Immature natural killer cell (primary cell): Measurements from ENCODE around the gene MOSMO. TPM values are rescaled to one million over a fixed set of nuclear protein-coding genes. Genes with fewer than 3 reads are reported as not detected.
"Not testable (repeated sequence)": the region's sequence is repeated elsewhere in the genome, so short reads cannot be mapped to it uniquely, and the experiment has no call there.

ENCODE experiments used
- DNase-seq, 3 donors: peaks; one replicate each; pipeline ENCODE4 v3.0.0; 2022; ENCODE audit warnings: mixed read lengths in 1 of 3
- H3K27ac Mint-ChIP-seq, 6 donors: one replicate each; pipeline ENCODE4 v1.8.0; 2020; ENCODE audit warnings: mixed read lengths in 6 of 6, mild to moderate bottlenecking in 5 of 6, inconsistent platforms in 4 of 6, moderate library complexity in 3 of 6
- H3K27me3 Mint-ChIP-seq, 3 donors: one replicate each; pipeline ENCODE4 v1.8.0; 2020 to 2021; ENCODE audit warnings: low read depth in 3 of 3, mild to moderate bottlenecking in 3 of 3, mixed read lengths in 3 of 3, moderate library complexity in 3 of 3, inconsistent platforms in 1 of 3
- H3K36me3 Mint-ChIP-seq, 3 donors: one replicate each; pipeline ENCODE4 v1.8.0; 2020; ENCODE audit warnings: mixed read lengths in 3 of 3, inconsistent platforms in 2 of 3, mild to moderate bottlenecking in 2 of 3
- H3K4me1 Mint-ChIP-seq, 2 donors: one replicate each; pipeline ENCODE4 v1.8.0; 2020; ENCODE audit warnings: inconsistent platforms in 2 of 2, mild to moderate bottlenecking in 2 of 2, mixed read lengths in 2 of 2, moderate library complexity in 1 of 2
- H3K4me3 Mint-ChIP-seq, 5 donors: one replicate each; pipeline ENCODE4 v1.8.0; 2020; ENCODE audit warnings: mild to moderate bottlenecking in 5 of 5, mixed read lengths in 5 of 5, inconsistent platforms in 3 of 5, moderate library complexity in 3 of 5
- H3K9me3 Mint-ChIP-seq, 6 donors: one replicate each; pipeline ENCODE4 v1.8.0; 2020; ENCODE audit warnings: mild to moderate bottlenecking in 6 of 6, mixed read lengths in 6 of 6, inconsistent platforms in 4 of 6, moderate library complexity in 3 of 6
- polyA plus RNA-seq, 3 donors: library from polyadenylated mRNA; unstranded; fragments of 300-500 nt; fragmentation: Illumina TruSeq; gene quantifications; one replicate each; pipeline ENCODE4 v1.2.3, GENCODE V29; 2021

The MOSMO gene
- polyA plus RNA-seq, 3 donors from 2014 or later: 1.7 to 3.7 (median 3.2) TPM

DNA sequence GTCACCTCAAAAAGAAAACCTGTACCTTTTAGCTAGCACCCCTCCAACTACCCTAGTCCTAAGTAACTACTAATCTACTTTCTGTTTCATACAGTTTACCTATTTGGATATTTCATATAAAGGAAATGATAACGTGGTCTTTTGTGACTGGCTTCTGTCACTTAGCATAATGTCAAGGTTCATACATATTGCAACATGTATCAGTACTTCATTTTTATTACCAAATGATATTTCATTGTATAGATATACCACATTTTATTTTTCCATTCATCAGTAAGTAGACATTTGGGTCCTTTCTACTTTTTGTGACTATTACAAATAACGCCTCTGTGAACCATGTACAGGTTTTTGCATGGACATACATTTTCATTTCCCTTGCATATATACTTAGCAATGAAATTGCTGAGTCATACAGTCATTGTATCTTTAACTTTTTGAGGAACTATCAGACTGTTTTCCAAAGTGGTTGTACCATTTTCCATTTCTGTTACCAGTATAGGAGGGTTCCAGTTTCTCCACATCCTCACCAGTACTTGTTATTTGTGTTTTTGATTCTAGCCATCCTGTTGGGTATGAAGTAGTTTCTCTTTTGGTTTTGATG, 23.7 kb downstream of the MOSMO start:
- H3K36me3 Mint-ChIP-seq: peaks cover 0 to 13% (median 4%) of the 10 kb centered on the region in 3 donors
- H3K27ac Mint-ChIP-seq: peak overlapping the region in 1 of 6 donors; percentile 12
- no peak for DNase-seq
- no peaks in the 10 kb centered on the region for H3K27me3 Mint-ChIP-seq
- peaks cover 11 to 29% of the 10 kb centered on the region in 2 donors for H3K4me1 Mint-ChIP-seq
- no peaks in the 10 kb centered on the region for H3K9me3 Mint-ChIP-seq
- no peak overlapping the region for H3K4me3 Mint-ChIP-seq

DNA sequence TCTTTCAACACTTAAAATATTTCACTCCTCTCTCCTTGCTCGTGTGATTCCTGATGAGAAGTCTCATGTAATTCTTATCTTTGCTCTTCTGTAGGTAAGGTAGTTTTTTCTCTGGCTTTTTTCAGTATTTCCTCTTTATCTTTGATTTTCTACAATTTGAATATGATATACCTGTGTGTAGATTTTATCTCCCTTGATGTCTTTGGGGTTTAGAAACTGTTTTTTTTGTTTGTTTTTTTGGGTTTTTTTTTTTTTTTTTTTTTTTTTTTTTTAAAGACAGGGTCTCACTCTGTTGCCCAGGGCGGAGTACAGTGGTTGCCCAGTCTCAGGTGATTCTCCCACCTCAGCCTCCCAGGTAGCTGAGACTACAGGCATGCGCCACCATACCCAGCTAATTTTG, 26.6 kb downstream of the MOSMO start:
- Mint-ChIP-seq H3K36me3 (peaks cover 0 to 13% (median 4%) of the 10 kb centered on the region in 3 donors), H3K4me3 (no peak overlapping the region), H3K9me3 (no peaks in the 10 kb centered on the region), H3K27me3 (no peaks in the 10 kb centered on the region), H3K4me1 (peaks cover 10 to 29% of the 10 kb centered on the region in 2 donors), H3K27ac (peak overlapping the region in 2 of 6 donors; percentile 6 to 62)
- no peak for DNase-seq

- H3K27me3 Mint-ChIP-seq: no peaks in the 10 kb centered on the region
- peak overlapping the region in 1 of 6 donors; percentile 15 for H3K27ac Mint-ChIP-seq
- no peak for DNase-seq
- peaks cover 0 to 13% (median 4%) of the 10 kb centered on the region in 3 donors for H3K36me3 Mint-ChIP-seq
- H3K9me3 Mint-ChIP-seq: no peaks in the 10 kb centered on the region
- H3K4me3 Mint-ChIP-seq: no peak overlapping the region
- H3K4me1 Mint-ChIP-seq: peaks cover 5 to 29% of the 10 kb centered on the region in 2 donors
Measured at GRCh38 chr16:22035153-22035552, 27.2 kb downstream of the MOSMO start.

DNA sequence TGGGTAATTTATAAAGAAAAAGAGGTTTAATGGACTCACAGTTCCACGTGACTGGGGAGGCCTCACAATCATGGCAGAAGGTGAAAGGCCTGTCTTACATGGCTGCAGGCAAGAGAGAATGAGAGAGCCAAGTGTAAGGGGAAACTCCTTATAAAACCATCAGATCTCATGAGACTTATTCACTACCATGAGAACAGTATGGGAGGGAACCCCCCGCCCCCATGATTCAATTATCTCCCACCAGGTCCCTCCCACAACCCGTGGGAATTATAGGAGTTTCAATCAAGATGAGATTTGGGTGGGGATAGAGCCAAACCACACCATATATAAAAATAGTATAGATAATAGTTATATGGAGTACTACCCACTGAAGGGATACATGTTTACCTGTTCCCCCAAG, 36.0 kb downstream of the MOSMO start:
- not testable (repeated sequence) for H3K4me3 Mint-ChIP-seq, H3K4me1 Mint-ChIP-seq, DNase-seq, H3K27ac Mint-ChIP-seq, H3K36me3 Mint-ChIP-seq, H3K9me3 Mint-ChIP-seq, H3K27me3 Mint-ChIP-seq

DNA sequence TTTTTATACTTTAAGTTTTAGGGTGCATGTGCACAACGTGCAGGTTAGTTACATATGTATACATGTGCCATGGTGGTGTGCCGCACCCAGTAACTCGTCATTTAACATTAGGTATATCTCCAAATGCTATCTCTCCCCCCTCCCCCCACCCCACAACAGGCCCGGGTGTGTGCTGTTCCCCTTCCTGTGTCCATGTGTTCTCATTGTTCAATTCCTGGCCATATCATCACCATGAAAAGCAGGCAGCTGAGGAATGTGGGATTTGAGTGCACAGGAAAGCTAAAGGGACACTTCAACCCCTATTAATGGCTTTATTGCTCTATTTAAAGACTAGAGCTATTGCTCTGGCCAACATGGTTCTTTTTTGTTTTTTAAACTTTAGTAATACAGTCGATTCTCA, 38.0 kb downstream of the MOSMO start:
- H3K36me3 Mint-ChIP-seq, H3K4me1 Mint-ChIP-seq, H3K4me3 Mint-ChIP-seq, H3K27me3 Mint-ChIP-seq, H3K9me3 Mint-ChIP-seq, DNase-seq, H3K27ac Mint-ChIP-seq: not testable (repeated sequence)

DNA sequence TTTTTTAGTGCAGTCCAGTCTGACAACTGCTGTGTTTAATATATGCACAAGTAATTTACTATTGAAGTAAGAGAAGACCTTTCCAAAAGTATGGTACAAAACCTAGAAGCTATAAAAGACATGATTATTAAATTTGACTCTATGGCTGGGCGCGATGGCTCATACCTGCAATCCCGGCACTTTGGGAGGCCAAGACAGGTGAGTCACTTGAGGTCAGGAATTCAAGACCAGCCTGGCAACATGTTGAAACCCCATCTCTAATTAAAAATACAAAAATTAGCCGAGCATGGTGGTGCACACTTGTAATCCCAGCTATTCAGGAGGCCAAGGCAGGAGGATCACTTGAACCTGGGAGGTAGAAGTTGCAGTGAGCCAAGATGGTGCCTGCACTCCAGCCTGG, 43.1 kb downstream of the MOSMO start:
- DNase-seq: no peak
- Mint-ChIP-seq H3K27ac (no peak overlapping the region), H3K4me1 (peaks cover 16 to 29% of the 10 kb centered on the region in 2 donors), H3K9me3 (no peaks in the 10 kb centered on the region), H3K4me3 (no peak overlapping the region), H3K36me3 (no peaks in the 10 kb centered on the region), H3K27me3 (no peaks in the 10 kb centered on the region)

GRCh38 chr16:22052980-22053379, 45.1 kb downstream of the MOSMO start:
- Mint-ChIP-seq H3K4me1 (peaks cover 16 to 34% of the 10 kb centered on the region in 2 donors), H3K9me3 (no peaks in the 10 kb centered on the region), H3K36me3 (peaks cover 0 to 3% (median 0%) of the 10 kb centered on the region in 3 donors), H3K27ac (no peak overlapping the region), H3K4me3 (no peak overlapping the region), H3K27me3 (no peaks in the 10 kb centered on the region)
- no peak for DNase-seq

DNA sequence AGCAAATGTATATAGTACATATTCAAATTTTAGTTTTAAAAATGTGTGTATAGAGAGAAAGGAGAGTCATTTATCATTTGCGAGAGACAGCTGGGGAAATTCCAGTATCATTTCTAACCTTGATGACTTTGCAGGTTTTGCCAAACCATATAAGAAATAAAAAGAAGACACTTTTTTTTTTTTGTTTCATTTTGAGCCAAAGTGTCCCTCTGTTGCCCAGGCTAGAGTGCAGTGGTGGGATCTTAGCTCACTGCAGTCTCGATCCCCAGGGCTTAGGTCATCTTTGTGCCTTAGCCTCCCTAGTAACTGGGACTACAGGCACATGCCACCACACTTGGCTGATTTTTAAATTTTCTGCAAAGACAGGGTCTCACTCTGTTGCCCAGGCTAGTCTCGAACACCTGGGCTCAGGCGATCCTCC, 46.0 kb downstream of the MOSMO start:
- Mint-ChIP-seq H3K27me3 (no peaks in the 10 kb centered on the region), H3K4me3 (no peak overlapping the region), H3K9me3 (no peaks in the 10 kb centered on the region), H3K27ac (no peak overlapping the region), H3K36me3 (peaks cover 0 to 3% (median 0%) of the 10 kb centered on the region in 3 donors), H3K4me1 (peaks cover 16 to 34% of the 10 kb centered on the region in 2 donors)
- DNase-seq: no peak

GRCh38 chr16:22054847-22055590, 47.1 kb downstream of the MOSMO start:
- no peaks in the 10 kb centered on the region for H3K9me3 Mint-ChIP-seq
- peak overlapping the region in 5 of 6 donors; percentile 31 to 85 (median 55) for H3K27ac Mint-ChIP-seq
- no peak for DNase-seq
- H3K4me1 Mint-ChIP-seq: peaks cover 16 to 34% of the 10 kb centered on the region in 2 donors
- peak overlapping the region in 2 of 5 donors; percentile 23 to 47 for H3K4me3 Mint-ChIP-seq
- no peaks in the 10 kb centered on the region for H3K27me3 Mint-ChIP-seq
- H3K36me3 Mint-ChIP-seq: peaks cover 0 to 3% (median 0%) of the 10 kb centered on the region in 3 donors

- Mint-ChIP-seq H3K4me1 (peaks cover 16 to 34% of the 10 kb centered on the region in 2 donors), H3K27me3 (no peaks in the 10 kb centered on the region), H3K9me3 (no peaks in the 10 kb centered on the region), H3K36me3 (peaks cover 0 to 3% (median 0%) of the 10 kb centered on the region in 3 donors), H3K27ac (peak overlapping the region in 1 of 6 donors; percentile 31), H3K4me3 (no peak overlapping the region)
- DNase-seq: no peak
Measured at GRCh38 chr16:22055881-22056280, 48.0 kb downstream of the MOSMO start.

GRCh38 chr16:22063888-22064467, 56.1 kb downstream of the MOSMO start:
- Mint-ChIP-seq H3K27ac (no peak overlapping the region), H3K36me3 (peaks cover 6 to 11% (median 10%) of the 10 kb centered on the region in 3 donors), H3K4me3 (no peak overlapping the region), H3K27me3 (no peaks in the 10 kb centered on the region), H3K4me1 (no peaks in the 10 kb centered on the region), H3K9me3 (peaks cover 0 to 2% (median 0%) of the 10 kb centered on the region in 6 donors)
- DNase-seq: no peak

GRCh38 chr16:22065252-22065651, 57.3 kb downstream of the MOSMO start:
- no peak overlapping the region for H3K4me3 Mint-ChIP-seq
- no peak for DNase-seq
- H3K27me3 Mint-ChIP-seq: no peaks in the 10 kb centered on the region
- H3K9me3 Mint-ChIP-seq: peaks cover 0 to 2% (median 0%) of the 10 kb centered on the region in 6 donors
- no peaks in the 10 kb centered on the region for H3K4me1 Mint-ChIP-seq
- no peak overlapping the region for H3K27ac Mint-ChIP-seq
- peaks cover 6 to 11% (median 10%) of the 10 kb centered on the region in 3 donors for H3K36me3 Mint-ChIP-seq

DNA sequence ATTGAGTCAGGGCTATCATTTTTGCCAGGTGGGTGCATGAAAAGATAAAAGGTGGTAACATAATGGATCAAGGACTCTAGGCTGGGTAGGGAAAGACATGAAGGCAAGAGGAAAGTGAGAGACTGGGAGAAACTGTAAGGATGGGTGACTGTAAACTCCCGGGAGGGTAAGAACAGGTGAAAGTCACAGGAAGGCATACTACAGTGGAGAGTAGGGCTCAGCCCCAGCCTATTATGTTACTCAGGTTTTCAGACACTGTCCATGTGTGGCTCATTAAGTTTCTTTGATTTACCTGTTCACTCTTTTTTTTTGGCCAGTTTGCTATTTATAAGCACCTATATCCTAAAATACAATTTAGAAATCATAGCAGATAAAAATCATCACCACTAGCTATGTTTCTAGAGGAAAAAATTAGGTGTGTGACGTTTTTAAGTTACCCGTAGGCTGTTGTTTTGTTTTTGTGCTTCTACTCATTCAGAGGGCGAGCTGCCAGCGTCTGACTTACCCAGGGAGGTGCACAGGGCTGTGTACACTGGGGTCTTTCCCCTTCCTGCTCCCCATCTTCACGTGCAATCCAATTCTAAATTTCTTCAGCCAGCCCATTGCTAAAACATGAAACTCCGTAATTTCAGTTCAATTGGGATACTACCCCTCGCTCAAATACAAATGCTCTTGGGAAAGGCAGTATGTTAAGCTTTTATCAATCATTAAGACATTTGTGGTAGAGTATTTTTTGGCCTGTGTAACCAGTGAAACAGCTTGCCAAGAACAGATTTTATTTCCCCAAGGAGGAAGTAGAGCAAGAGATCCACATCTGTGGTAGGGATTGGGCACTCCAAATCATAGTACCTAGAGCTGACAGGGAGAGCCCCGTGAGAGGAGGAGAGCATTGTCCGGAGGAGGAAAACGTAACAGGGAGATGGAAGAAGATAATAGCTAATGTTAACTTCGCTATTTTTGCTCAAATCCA, 62.7 kb downstream of the MOSMO start:
- H3K4me1 Mint-ChIP-seq: peaks cover 0 to 3% of the 10 kb centered on the region in 2 donors
- peaks cover 6 to 11% (median 10%) of the 10 kb centered on the region in 3 donors for H3K36me3 Mint-ChIP-seq
- H3K27me3 Mint-ChIP-seq: no peaks in the 10 kb centered on the region
- peaks cover 0 to 2% (median 0%) of the 10 kb centered on the region in 6 donors for H3K9me3 Mint-ChIP-seq
- no peak overlapping the region for H3K27ac Mint-ChIP-seq
- no peak for DNase-seq
- no peak overlapping the region for H3K4me3 Mint-ChIP-seq
